GM06990 (cell line): ENCODE measurements around the gene SMTNL2.

Experiments used
- DNase-seq: peaks from one replicate; pipeline ENCODE4 v3.0.0-alpha.2; 2011; ENCODE audit not compliant: insufficient read length; ENCODE audit errors: extremely low read depth
- H3K27me3 ChIP-seq: replicated peaks from 2 replicates; pipeline ENCODE4 v1.6.0; 2011; ENCODE audit warnings: low read length; ENCODE audit not compliant: control insufficient read depth, insufficient read depth
- H3K36me3 ChIP-seq: 2 replicates; pipeline ENCODE4 v1.5.1; 2011; ENCODE audit warnings: low read length; ENCODE audit not compliant: control insufficient read depth, insufficient read depth
- H3K4me3 ChIP-seq: replicated peaks from 2 replicates; pipeline ENCODE4 v1.5.1; 2011; ENCODE audit warnings: low read depth, mild to moderate bottlenecking, control low read depth, low read length
- TF ChIP-seq, protein P1 (sequence below): IDR thresholded peaks from 2 replicates; pipeline ENCODE4 v1.5.1; 2011; ENCODE audit warnings: low read length, control low read depth, mild to moderate bottlenecking, inconsistent platforms; ENCODE audit not compliant: insufficient read depth, poor library complexity, severe bottlenecking

The SMTNL2 gene

DNA sequence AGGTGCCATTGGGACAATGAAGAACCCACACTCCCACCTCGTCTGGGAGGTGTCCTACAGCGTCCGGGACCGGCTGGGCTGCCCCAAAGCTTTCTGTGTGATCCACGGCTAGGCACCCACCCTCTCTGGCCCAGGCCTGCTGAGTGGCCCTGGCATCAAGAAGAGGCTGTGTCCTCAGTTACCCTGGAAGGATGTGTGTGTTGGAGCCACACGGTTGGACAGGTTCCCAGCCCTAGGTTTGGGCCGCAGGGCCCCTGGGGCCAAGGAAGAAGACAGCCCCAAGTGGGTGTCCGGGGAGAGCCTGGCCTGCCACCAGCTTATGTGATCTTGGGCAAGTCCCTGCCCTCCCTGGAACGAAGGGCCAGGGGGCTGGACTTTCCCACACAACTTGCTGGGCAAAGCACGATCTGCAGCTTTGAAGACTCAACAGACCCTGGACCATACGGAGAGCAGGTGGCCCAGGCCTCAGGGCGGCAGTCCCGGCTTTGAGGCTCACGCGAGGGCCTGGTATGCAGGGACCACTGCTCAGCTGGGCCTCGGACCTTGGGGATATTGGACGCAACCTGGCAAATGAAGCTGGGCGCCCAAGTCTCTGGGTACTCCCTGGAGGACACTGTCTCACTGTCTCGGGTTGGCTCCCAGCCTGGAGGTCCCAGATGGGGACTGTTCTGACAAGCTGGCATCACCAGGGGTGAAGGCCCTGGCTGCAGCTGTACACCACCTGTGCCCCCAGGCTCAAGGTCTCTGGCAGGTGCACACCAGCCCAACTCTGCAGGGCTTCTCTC is 46.7 kb upstream of the SMTNL2 start:
- DNase-seq: peak; percentile 18
- Histone ChIP-seq H3K36me3 (peaks cover 35% of the 10 kb centered on the region), H3K4me3 (no peak overlapping the region), H3K27me3 (no peaks in the 10 kb centered on the region)
- TF ChIP-seq, protein P1, sequence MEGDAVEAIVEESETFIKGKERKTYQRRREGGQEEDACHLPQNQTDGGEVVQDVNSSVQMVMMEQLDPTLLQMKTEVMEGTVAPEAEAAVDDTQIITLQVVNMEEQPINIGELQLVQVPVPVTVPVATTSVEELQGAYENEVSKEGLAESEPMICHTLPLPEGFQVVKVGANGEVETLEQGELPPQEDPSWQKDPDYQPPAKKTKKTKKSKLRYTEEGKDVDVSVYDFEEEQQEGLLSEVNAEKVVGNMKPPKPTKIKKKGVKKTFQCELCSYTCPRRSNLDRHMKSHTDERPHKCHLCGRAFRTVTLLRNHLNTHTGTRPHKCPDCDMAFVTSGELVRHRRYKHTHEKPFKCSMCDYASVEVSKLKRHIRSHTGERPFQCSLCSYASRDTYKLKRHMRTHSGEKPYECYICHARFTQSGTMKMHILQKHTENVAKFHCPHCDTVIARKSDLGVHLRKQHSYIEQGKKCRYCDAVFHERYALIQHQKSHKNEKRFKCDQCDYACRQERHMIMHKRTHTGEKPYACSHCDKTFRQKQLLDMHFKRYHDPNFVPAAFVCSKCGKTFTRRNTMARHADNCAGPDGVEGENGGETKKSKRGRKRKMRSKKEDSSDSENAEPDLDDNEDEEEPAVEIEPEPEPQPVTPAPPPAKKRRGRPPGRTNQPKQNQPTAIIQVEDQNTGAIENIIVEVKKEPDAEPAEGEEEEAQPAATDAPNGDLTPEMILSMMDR: no peak

DNA sequence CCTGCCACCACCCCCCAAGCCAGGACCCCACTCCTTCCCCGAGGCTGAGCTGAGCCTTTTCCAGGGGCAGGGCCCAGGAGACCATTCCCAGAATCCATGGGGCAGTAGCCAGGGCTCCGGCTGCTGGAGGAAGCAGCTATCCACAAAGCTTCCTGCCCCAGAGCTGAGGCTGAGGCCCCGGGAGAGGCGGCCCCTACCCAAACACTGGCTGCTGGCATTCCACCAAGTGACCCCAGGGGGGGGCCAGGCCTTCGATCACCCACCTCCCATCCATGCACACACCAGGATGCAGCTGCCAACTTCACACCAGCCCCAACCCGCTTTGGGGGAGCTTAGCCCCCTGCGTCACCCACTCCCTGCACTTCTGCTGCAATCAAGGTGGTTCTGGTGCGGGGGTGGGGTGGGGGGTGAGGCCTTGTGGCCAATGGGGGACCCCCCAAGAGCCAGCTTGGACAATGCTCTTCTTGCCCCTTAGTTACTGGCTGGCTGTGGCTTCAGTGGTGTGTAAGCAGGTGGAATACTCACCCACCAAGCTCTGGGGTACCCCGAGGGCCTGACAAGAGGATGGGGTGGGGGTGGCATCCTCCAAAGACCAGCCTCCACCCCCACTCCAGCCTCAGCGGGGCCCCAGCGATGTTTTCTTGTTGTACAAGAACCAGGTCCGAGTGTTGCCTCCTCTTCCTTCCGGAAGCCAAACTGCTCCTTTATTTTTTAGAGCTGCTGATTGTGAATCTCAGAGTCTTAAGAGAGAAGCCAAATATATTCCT is 45.9 kb upstream of the SMTNL2 start:
- H3K27me3 ChIP-seq: no peaks in the 10 kb centered on the region
- no peak overlapping the region for H3K4me3 ChIP-seq
- H3K36me3 ChIP-seq: peaks cover 42% of the 10 kb centered on the region
- no peak for DNase-seq
- TF ChIP-seq, protein P1: no peak

DNA sequence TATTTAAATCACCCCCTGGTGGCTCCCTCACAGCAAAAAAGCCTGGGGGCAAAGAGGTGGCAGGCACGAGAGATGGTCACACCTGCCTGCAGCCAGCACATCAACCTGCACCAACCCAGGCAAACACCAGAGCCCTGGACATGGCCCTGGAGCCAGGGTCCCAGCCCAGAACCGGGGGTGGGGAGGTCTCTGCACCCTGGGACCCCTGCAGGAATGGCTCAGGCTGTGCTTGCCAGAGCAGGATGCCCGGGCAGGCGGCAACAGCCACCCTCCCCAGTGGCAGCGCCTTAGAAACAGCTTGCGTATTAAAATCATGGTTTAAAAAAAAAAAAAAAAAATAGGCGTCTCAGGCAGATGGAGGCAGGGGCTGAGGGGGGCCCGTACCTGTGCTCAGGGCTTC is 45.3 kb upstream of the SMTNL2 start:
- no peak for DNase-seq
- peaks cover 42% of the 10 kb centered on the region for H3K36me3 ChIP-seq
- no peaks in the 10 kb centered on the region for H3K27me3 ChIP-seq
- TF ChIP-seq, protein P1: no peak
- H3K4me3 ChIP-seq: no peak overlapping the region

DNA sequence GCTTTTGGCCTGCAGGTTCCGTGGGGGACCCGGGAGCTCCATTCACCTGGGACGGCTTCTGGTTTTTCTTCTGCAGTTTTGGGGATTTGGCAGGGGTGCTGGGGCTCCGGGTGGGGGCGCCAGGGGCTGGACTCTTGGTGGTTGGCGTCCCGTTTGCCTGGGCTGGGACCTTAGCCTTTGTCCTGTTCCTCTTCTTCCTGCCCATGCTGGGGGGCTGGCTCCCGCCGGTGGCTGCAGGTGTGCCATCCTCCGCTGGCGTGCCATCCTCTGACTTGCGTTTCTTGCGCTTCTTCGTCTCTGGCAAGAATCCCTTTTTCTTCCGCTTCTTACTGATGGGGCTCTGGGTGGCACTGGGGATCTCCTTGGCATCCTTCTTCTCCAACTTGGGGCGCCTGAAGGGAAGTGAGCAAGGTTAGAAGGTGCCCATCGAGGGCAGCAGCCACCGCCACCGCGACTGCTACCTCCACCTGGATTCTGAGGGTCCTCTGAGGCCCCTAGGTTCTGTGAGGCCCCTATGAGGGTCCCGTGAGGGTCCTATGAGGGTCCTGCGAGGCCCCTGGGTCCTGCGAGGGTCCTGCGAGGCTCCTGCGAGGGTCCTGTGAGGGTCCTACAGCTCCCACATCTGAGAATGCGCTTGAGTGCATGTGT is 44.6 kb upstream of the SMTNL2 start:
- Histone ChIP-seq H3K4me3 (no peak overlapping the region), H3K27me3 (no peaks in the 10 kb centered on the region), H3K36me3 (peaks cover 45% of the 10 kb centered on the region)
- TF ChIP-seq, protein P1: no peak
- peak; percentile 9 for DNase-seq

DNA sequence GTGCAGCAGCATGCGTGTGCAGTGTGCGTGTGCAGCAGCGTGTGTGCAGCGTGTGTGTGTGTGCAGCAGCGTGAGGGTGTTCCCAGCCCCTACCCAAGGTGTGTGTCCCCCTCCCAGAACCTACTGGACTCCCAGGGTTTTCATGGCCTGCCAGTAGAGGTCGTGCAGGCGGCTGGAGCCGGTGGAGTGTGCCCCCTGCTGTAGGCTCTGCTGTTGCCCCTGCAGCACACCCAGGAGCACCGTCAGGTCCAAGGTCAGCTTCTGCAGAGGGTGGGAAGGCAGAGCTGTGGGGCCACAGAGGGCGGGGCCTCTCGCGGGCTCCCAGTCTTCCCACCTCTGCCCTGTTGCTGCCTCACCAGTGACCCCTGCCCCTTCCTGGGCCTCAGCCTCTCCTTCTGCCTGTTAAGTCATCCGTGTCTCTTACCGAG is 44.1 kb upstream of the SMTNL2 start:
- peaks cover 46% of the 10 kb centered on the region for H3K36me3 ChIP-seq
- TF ChIP-seq, protein P1: peak; percentile 40
- H3K27me3 ChIP-seq: no peaks in the 10 kb centered on the region
- DNase-seq: peak; percentile 17
- H3K4me3 ChIP-seq: no peak overlapping the region
